ENCODE measurements around the gene LIN7A.

LIN7A gene

DNA sequence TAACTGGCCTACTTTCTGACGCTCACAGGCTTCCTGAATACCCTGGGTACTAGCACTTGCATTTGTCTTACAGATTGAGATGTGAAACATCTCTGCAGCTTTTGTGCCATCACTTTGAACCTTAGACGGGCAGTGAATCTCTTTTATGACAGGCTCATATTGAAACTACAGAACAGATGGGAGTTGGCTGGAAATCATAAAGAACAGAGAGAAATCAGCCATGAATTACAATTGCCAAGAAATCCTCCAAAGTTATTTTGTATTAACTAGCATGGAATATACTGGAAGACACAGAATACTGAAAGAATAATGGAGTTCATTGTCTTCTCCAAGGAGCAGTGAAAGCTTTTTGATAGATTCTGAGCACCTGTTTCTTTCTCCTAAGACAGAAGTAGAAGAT, 188.3 kb downstream of the LIN7A start:
- no peak for DNase-seq (ENCODE audit: low read depth)

- DNase-seq (ENCODE audit: low read depth), result no peak
These were observed 189.9 kb downstream of the LIN7A start for GRCh38 chr12:80747800-80748199.

DNA sequence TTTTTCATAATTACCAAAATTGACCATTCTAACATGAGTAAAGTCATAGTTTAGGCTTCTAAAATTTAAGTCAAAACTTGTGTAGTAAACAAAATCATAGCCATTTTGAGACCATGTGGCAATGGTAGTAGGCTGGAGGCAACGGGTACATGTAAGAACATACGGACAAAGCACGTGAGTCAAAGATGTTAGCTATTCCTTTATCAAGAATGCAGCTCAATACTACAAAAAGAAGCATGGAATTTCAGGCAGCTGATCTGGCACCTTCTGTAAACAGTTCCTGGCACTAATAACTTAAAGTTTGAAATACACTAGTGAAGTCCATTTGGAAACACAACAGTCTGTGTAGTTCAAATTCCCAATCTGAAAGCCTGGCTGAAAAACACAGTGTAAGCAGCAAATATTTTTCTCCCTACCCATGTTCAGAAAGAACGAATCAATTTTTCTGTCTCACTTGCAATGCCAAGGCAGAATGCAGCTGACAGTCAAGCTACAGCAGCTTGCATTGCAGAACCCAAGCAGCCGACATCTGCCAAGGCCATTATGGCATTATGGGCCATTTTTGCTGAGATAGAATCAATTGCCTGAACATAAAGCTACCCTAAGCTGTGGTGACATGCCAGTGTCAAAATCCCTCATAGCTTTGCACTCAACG, 191.8 kb downstream of the LIN7A start:
- DNase-seq (ENCODE audit: low read depth), result no peak
